Glutamatergic neuron (in vitro differentiated cells): ENCODE measurements around the gene OR8S1. TPM values are rescaled to one million over a fixed set of nuclear protein-coding genes. Genes with fewer than 3 reads are reported as not detected.

Source experiments
- DNase-seq: peaks from one replicate; pipeline ENCODE4 v3.0.0; 2022
- H3K27ac Mint-ChIP-seq: one replicate; pipeline ENCODE4 v1.8.0; 2020; ENCODE audit warnings: mild to moderate bottlenecking, mixed read lengths, inconsistent platforms; ENCODE audit not compliant: unreplicated experiment
- H3K27me3 Mint-ChIP-seq: one replicate; pipeline ENCODE4 v1.8.0; 2020; ENCODE audit warnings: mild to moderate bottlenecking, moderate library complexity, mixed read lengths, inconsistent platforms; ENCODE audit not compliant: unreplicated experiment
- H3K36me3 Mint-ChIP-seq: one replicate; pipeline ENCODE4 v1.8.0; 2020; ENCODE audit warnings: mild to moderate bottlenecking, mixed read lengths, inconsistent platforms; ENCODE audit not compliant: unreplicated experiment
- H3K4me1 Mint-ChIP-seq: one replicate; pipeline ENCODE4 v1.8.0; 2020; ENCODE audit warnings: mild to moderate bottlenecking, low read depth, mixed read lengths, inconsistent platforms; ENCODE audit not compliant: unreplicated experiment
- H3K4me3 Mint-ChIP-seq: one replicate; pipeline ENCODE4 v1.8.0; 2020; ENCODE audit warnings: mild to moderate bottlenecking, mixed read lengths, inconsistent platforms; ENCODE audit not compliant: unreplicated experiment
- H3K9me3 Mint-ChIP-seq: one replicate; pipeline ENCODE4 v1.8.0; 2020; ENCODE audit warnings: mild to moderate bottlenecking, moderate library complexity, mixed read lengths, inconsistent platforms; ENCODE audit not compliant: unreplicated experiment
- CTCF ChIP-seq: fragments of 200-600 bp; sonication (generic); IDR thresholded peaks from one replicate; pipeline ENCODE4 v1.5.0; 2021; ENCODE audit not compliant: partially characterized antibody, unreplicated experiment
- total RNA-seq: library from RNA; stranded (reverse); fragmentation: NEBNext Ultra II Directional; extraction: Animal tissue kit (Norgen Biotek cat#: 25700); gene quantifications from one replicate; pipeline ENCODE4 v1.2.1, GENCODE V29; 2021; ENCODE audit not compliant: unreplicated experiment

Gene OR8S1
- total RNA-seq, 1 donor from 2014 or later: not detected

- no peak for TF ChIP-seq CTCF
- Mint-ChIP-seq H3K27ac (no peak overlapping the region), H3K9me3 (no peaks in the 10 kb centered on the region), H3K4me3 (no peak overlapping the region), H3K36me3 (peaks cover 4% of the 10 kb centered on the region), H3K27me3 (peaks cover 3% of the 10 kb centered on the region), H3K4me1 (no peaks in the 10 kb centered on the region)
- no peak for DNase-seq
Observed at GRCh38 chr12:48557919-48558318, 32.5 kb downstream of the OR8S1 start.

- Mint-ChIP-seq H3K4me3 (peak overlapping the region; percentile 42), H3K36me3 (no peaks in the 10 kb centered on the region), H3K27me3 (no peaks in the 10 kb centered on the region), H3K4me1 (no peaks in the 10 kb centered on the region), H3K27ac (no peak overlapping the region), H3K9me3 (no peaks in the 10 kb centered on the region)
- no peak for DNase-seq
- TF ChIP-seq CTCF: no peak
Observed at GRCh38 chr12:48567731-48568130, 42.3 kb downstream of the OR8S1 start.

GRCh38 chr12:48569946-48570345, 44.5 kb downstream of the OR8S1 start, which contains the start of gene LALBA:
LALBA (minus strand) TSS chr12:48570046; CDS start chr12:48570020, 26 bp downstream.
- no peaks in the 10 kb centered on the region for H3K9me3 Mint-ChIP-seq
- no peak for DNase-seq
- H3K36me3 Mint-ChIP-seq: no peaks in the 10 kb centered on the region
- no peaks in the 10 kb centered on the region for H3K4me1 Mint-ChIP-seq
- no peaks in the 10 kb centered on the region for H3K27me3 Mint-ChIP-seq
- H3K4me3 Mint-ChIP-seq: no peak within 1 kb of the TSS
- TF ChIP-seq CTCF: no peak
- no peak within 1 kb of the TSS for H3K27ac Mint-ChIP-seq

- TF ChIP-seq CTCF: no peak
- Mint-ChIP-seq H3K9me3 (no peaks in the 10 kb centered on the region), H3K4me3 (no peak overlapping the region), H3K36me3 (no peaks in the 10 kb centered on the region), H3K4me1 (no peaks in the 10 kb centered on the region), H3K27ac (no peak overlapping the region), H3K27me3 (no peaks in the 10 kb centered on the region)
- DNase-seq: no peak
Observed at GRCh38 chr12:48572326-48572725, 46.9 kb downstream of the OR8S1 start.

Other genes with a start within 250 kb of the OR8S1 start
- gene ZNF641, start 174.7 kb upstream of the OR8S1 start, total RNA-seq: 21.7 TPM
- gene ANP32D, start 53.1 kb upstream of the OR8S1 start, total RNA-seq: not detected
- gene C12orf54, start 43.1 kb upstream of the OR8S1 start, total RNA-seq: not detected
- gene LALBA, start 44.4 kb downstream of the OR8S1 start, total RNA-seq: not detected
- gene KANSL2, start 156.6 kb downstream of the OR8S1 start, total RNA-seq: 48.9 TPM
- gene CCNT1, start 191.1 kb downstream of the OR8S1 start, total RNA-seq: 42.5 TPM